Lung (tissue), 12 donors: ENCODE data around the gene PDE6D. TPM values are rescaled to one million over a fixed set of nuclear protein-coding genes. Genes with fewer than 3 reads are reported as not detected.

Source experiments
- ATAC-seq: fragments of 200-7000 bp; cut with Tn5 transposase; one replicate; pipeline ENCODE4 v1.9.1; 2020; ENCODE audit warnings: moderate number of reproducible peaks; ENCODE audit not compliant: insufficient read depth, low FRiP score
- DNase-seq, 3 donors: peaks; one replicate each; pipeline ENCODE4 v3.0.0-alpha.2; 2013 to 2017
- H3K27ac ChIP-seq, 2 donors: one replicate each; pipeline ENCODE4 v1.5.1; 2013; ENCODE audit warnings: mild to moderate bottlenecking in 2 of 2, moderate library complexity in 2 of 2, control low read depth in 1 of 2, inconsistent platforms in 1 of 2, low read depth in 1 of 2, low read length in 1 of 2
- H3K27me3 ChIP-seq, 3 donors: one replicate each; pipeline ENCODE4 v1.5.1; 2013; ENCODE audit warnings: low read length in 2 of 3; ENCODE audit not compliant: control insufficient read depth in 3 of 3, insufficient read depth in 3 of 3
- H3K36me3 ChIP-seq, 4 donors: one replicate each; pipeline ENCODE4 v1.5.1; 2013; ENCODE audit warnings: low read length in 4 of 4, mild to moderate bottlenecking in 1 of 4, moderate library complexity in 1 of 4; ENCODE audit not compliant: control insufficient read depth in 4 of 4, insufficient read depth in 4 of 4
- H3K4me1 ChIP-seq, 5 donors: one replicate each; pipeline ENCODE4 v1.5.1; 2013; ENCODE audit warnings: low read length in 5 of 5, mild to moderate bottlenecking in 2 of 5, moderate library complexity in 1 of 5; ENCODE audit not compliant: control insufficient read depth in 5 of 5, insufficient read depth in 5 of 5
- H3K4me3 ChIP-seq: one replicate; pipeline ENCODE4 v1.5.1; 2013; ENCODE audit warnings: mild to moderate bottlenecking, control low read depth, moderate library complexity
- H3K9ac ChIP-seq, 2 donors: one replicate each; pipeline ENCODE4 v1.5.1; 2013; ENCODE audit warnings: low read length in 2 of 2, control low read depth in 1 of 2; ENCODE audit not compliant: insufficient read depth in 1 of 2
- H3K9me3 ChIP-seq, 4 donors: one replicate each; pipeline ENCODE4 v1.5.1; 2013; ENCODE audit warnings: low read length in 3 of 4, mild to moderate bottlenecking in 1 of 4, moderate library complexity in 1 of 4; ENCODE audit not compliant: control insufficient read depth in 4 of 4, insufficient read depth in 3 of 4
- CTCF ChIP-seq: IDR thresholded peaks from 2 replicates; pipeline ENCODE4 v1.5.1; 2012; ENCODE audit warnings: mild to moderate bottlenecking; ENCODE audit errors: control extremely low read depth, extremely low read depth
- WGBS, 2 donors: extraction: QIAGEN DNeasy Blood & Tissue Kit; methylation state at CpG; one replicate each; pipeline ENCODE4 v1.1.7; 2013; 5-methylcytosine and 5-hydroxymethylcytosine counted together
- polyA plus RNA-seq, 2 donors: library from polyadenylated mRNA; stranded (reverse); fragments of 200-250 nt; gene quantifications; one replicate each; pipeline ENCODE4 v1.2.1, GENCODE V29; 2013
- total RNA-seq, 2 donors: library from RNA; depleted of rRNA in 1 of 2; stranded (reverse); fragments of >200 nt in 1 of 2; gene quantifications; one replicate each; pipeline ENCODE4 v1.2.1, GENCODE V29; 2014 to 2021
- donor health status: control.
- donor health status: control.
- donor health status: Bipolar disorder and iron deficiency.
- donor health status: healthy.
- donor health status: DM: yes; HTN: yes; CAD: no.

PDE6D gene
- total and polyA plus RNA-seq, 4 donors, result 21.5 to 25.6 (median 23.0) TPM

DNA sequence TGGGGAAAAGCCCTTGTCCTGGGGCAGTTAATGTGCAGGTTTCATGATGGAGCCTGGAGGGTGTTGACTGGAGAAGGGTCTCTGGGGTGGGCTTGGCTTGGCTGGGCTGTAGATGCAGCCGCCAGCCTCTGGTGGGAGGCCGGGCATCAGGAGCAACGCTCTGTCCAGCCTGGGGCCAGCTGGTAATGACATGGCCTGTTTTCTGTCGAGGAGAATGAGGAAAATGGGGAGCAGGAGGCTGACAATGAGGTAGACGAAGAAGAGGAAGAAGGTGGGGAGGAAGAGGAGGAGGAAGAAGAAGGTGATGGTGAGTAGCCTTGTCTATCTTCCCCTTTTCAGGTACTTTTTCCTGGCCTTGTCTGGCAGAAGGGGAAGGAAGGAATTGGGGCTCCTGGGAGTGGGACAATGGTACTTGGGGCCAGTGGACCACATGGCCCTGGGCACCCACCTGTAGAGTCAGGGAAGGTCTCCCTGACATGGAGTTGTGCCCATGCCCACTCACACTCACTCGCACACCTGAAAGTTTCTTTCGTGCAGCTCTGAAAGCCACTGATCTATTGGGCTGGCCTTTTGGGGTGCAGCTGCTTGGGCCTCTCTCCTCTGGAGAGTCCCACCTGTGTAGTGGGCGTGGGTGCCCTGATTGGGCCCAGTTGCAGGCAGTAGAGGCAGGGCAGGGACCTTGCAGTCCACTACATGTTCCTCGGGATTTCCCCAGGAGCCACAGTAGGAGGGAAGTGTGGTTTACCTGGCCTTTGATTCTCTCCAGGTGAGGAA, 69.2 kb downstream of the PDE6D start:
- H3K4me3 ChIP-seq, result peak overlapping the region; percentile 63
- peak overlapping the region in 1 of 2 donors; percentile 76 for H3K27ac ChIP-seq
- 29 to 36% methylated on average over 9 of the region's 9 CpGs for WGBS, 2 donors
- peaks cover 0 to 36% (median 10%) of the 10 kb centered on the region in 4 donors for H3K36me3 ChIP-seq
- DNase-seq (no peak), ATAC-seq (no peak)
- no peak for TF ChIP-seq CTCF
- H3K9me3 ChIP-seq, result no peaks in the 10 kb centered on the region
- peak overlapping the region in 1 of 2 donors; percentile 44 for H3K9ac ChIP-seq
- H3K4me1 ChIP-seq, result peaks cover 3 to 19% (median 16%) of the 10 kb centered on the region in 5 donors
- H3K27me3 ChIP-seq, result no peaks in the 10 kb centered on the region

- H3K9me3 ChIP-seq, result no peaks in the 10 kb centered on the region
- peak overlapping the region; percentile 44 to 63 for H3K9ac ChIP-seq
- H3K36me3 ChIP-seq, result peaks cover 0 to 36% (median 10%) of the 10 kb centered on the region in 4 donors
- no peak for TF ChIP-seq CTCF
- ATAC-seq, result no peak
- peak overlapping the region; percentile 63 for H3K4me3 ChIP-seq
- H3K27ac ChIP-seq, result peak overlapping the region; percentile 72 to 89
- no peaks in the 10 kb centered on the region for H3K27me3 ChIP-seq
- DNase-seq, result peak; percentile 35 to 43 (median 38)
- peaks cover 3 to 23% (median 12%) of the 10 kb centered on the region in 5 donors for H3K4me1 ChIP-seq
- 2 to 3% methylated on average over 40 to 43 of the region's 43 CpGs for WGBS, 2 donors
These were observed 70.0 kb downstream of the PDE6D start for GRCh38 chr2:231710799-231711676.

- H3K9me3 ChIP-seq, result no peaks in the 10 kb centered on the region
- peak; percentile 30 for ATAC-seq
- TF ChIP-seq CTCF, result peak; percentile 67
- H3K4me3 ChIP-seq, result peak overlapping the region; percentile 63
- DNase-seq, result peak; percentile 84 to 92 (median 90)
- H3K36me3 ChIP-seq, result peaks cover 0 to 36% (median 10%) of the 10 kb centered on the region in 4 donors
- no peaks in the 10 kb centered on the region for H3K27me3 ChIP-seq
- peak overlapping the region; percentile 74 to 76 for H3K9ac ChIP-seq
- peaks cover 3 to 25% (median 16%) of the 10 kb centered on the region in 5 donors for H3K4me1 ChIP-seq
- peak overlapping the region; percentile 98 for H3K27ac ChIP-seq
- 1% methylated on average over 81 to 105 of the region's 105 CpGs for WGBS, 2 donors
These were observed 70.9 kb downstream of the PDE6D start for GRCh38 chr2:231709981-231710798.
